Measurements from ENCODE around the gene TRIM31.
"Not testable (repeated sequence)": the region's sequence is repeated elsewhere in the genome, so short reads cannot be mapped to it uniquely, and the experiment has no call there.

The TRIM31 gene

GRCh38 chr6:30149234-30149633 is 36.3 kb upstream of the TRIM31 start:
- DNase-seq (ENCODE audit: low spot score), result no peak

- no peak for DNase-seq (ENCODE audit: low spot score)
Observed at GRCh38 chr6:30147096-30147495, 34.2 kb upstream of the TRIM31 start.

- peak; percentile 32 for DNase-seq (ENCODE audit: low spot score)
Observed at GRCh38 chr6:30145818-30146217, 32.9 kb upstream of the TRIM31 start.

- no peak for DNase-seq (ENCODE audit: low spot score)
Observed at GRCh38 chr6:30144811-30145210, 31.9 kb upstream of the TRIM31 start.

DNA sequence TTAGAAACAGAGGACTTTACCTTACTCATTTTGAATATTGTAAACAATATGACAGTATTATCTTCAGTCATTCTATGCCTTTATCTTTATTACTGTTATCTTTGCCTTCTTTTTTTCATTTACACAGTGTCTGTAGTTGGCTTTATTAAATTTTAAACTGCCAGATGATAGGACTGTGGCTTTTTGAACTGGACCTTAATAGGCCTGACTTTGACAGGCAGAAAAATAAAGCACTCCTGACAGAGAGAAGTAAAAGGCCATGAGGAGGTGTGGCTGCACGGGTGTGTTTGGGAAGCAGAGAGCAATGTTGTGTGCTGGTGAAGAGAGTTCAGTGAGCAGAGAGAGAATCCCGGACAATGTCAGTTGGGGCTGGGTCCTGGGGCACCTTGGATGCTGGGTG is 30.9 kb upstream of the TRIM31 start:
- no peak for DNase-seq (ENCODE audit: low spot score)

- DNase-seq (ENCODE audit: low spot score), result no peak
Observed at GRCh38 chr6:30142665-30143064, 29.8 kb upstream of the TRIM31 start.

GRCh38 chr6:30140240-30140639 is 27.4 kb upstream of the TRIM31 start:
- DNase-seq (ENCODE audit: low spot score), result not testable (repeated sequence)

- no peak for DNase-seq (ENCODE audit: low spot score)
Observed at GRCh38 chr6:30136570-30137286, 23.8 kb upstream of the TRIM31 start.

DNA sequence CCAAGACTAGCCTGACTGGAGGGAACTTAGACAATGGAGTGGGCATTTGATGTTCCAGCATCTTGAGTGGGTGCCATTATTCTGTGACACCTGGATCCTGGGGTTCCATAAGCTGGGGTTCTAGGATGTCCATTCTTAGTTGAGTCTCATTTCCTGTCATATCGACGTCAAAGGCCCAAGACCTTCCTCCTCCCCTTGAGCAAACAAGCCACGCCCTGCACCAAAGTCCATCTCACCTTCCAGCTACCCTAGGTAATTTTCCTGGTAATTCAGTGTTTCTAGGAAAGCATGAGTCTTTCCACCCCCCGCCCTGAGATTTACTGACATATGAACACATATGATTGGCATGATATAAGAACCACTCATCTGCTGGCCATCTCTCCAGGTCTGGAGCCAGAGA is 22.9 kb upstream of the TRIM31 start, which contains the start of gene TRIM40:
TSS of gene TRIM40 (plus strand) at position 384 of the 400 bp plus-strand sequence. CDS start 897 bp downstream, outside the sequence.
- no peak for DNase-seq (ENCODE audit: low spot score)

DNA sequence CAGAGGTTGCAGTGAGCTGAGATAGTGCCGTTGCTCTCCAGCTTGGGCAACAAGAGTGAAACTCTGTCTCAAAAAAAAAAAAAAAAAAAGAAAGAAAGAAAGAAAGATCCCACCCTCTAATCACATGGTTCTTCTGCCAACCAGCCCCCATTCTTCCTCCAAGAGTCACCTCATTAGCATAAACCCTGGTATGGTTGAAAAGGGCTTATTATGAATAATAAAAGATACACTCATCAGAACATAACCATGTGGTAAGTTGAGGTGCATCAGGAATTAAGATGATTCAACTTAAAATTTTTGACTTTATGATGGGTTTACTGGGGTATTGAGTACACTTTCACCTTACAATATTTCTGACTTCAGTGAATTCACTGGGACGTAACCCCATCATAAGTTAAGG is 22.3 kb upstream of the TRIM31 start:
- DNase-seq (ENCODE audit: low spot score), result no peak

DNA sequence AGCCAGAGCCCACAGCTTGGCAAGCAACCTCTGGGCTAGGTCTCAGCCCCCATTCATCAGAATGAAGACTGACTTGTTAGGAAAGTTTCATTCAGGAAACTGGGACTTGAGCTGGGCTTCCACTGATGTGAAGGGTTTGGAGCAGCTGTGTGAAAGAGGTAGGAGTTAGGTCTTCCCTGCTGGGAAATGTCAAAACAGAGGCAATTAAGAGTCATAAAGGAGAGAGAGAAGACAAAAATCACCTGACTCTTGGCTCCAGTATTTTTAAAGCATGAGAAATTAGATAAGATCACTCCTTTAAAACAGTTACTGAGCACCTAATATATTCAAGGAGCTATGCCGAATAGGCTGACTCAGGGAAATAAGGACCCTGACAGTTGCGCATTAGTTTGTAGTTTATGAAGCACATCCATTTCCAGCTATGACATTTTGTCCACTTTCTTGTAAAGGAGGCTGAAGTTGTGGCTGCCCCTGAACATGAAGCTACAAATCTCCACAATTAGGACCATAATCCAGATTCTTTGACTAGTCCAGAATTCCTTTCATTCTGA is 19.1 kb upstream of the TRIM31 start:
- no peak for DNase-seq (ENCODE audit: low spot score)

DNA sequence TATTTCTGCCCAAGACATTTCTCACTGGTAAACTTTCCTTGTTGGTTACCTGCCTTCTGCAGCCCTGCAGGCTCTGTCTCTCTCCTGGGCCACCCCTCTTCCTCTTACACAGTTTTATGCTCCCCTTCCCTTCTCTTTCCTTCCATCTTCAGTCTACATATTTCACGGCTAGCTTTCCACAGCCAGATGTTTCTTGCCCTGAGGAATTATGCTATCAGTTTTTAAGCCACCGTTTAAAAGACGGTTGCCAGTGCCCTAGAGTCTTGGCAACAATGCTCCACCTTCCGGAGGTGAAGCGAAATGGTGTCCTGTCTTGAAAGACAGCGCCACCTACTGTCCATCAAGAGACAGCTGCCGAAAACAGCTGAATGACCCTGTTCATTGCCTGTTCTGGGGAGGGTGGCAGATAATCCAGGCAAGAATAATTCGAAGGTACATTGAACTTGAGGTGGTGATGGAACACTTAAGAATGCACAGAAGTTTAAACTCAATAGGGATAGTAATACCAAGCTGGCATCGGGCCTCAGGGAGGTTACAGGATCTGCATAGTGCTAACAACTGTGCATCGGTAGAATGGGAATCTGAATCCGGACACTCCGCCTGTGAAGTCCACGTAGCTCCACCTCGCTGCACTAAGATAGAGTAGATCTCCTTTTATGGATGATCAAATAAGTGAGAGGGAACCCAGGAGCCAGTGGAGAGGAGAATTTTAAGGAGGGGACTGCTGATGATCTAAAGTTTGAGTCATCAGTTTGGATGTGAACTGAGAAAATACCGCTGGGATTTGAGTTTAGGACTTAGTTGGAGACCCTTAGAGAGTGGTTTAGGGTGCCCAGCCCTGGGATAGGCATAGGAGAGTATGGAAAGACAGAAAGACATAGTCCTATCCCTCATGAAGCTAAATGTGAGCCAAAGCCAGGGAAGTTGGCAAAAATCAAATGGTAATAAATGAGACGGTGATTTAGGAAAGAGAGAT is 18.3 kb upstream of the TRIM31 start:
- peak; percentile 87 for DNase-seq (ENCODE audit: low spot score)

DNA sequence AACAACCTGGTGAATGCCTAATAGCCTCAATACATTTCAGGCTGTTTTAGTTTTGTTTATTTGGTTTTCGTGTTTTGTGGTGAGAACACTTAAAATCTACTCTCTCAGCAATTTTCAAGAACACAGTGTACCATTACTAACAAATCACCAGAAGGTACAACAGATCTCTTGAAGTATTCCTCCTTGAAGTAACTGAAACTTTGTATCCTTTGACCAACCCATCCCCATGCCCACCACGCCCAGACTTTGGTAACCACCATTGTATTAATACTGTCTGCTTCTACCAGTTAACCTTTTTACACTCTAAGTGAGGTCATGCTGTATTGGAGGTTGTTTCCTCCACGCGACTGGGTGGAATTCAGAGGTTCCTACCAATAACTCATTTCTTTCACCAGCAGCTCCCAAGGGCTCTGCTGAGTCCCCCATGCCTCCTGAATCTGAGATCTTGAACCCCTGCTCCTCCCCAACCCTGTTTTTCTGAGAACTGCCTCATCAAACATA is 17.3 kb upstream of the TRIM31 start:
- no peak for DNase-seq (ENCODE audit: low spot score)

DNA sequence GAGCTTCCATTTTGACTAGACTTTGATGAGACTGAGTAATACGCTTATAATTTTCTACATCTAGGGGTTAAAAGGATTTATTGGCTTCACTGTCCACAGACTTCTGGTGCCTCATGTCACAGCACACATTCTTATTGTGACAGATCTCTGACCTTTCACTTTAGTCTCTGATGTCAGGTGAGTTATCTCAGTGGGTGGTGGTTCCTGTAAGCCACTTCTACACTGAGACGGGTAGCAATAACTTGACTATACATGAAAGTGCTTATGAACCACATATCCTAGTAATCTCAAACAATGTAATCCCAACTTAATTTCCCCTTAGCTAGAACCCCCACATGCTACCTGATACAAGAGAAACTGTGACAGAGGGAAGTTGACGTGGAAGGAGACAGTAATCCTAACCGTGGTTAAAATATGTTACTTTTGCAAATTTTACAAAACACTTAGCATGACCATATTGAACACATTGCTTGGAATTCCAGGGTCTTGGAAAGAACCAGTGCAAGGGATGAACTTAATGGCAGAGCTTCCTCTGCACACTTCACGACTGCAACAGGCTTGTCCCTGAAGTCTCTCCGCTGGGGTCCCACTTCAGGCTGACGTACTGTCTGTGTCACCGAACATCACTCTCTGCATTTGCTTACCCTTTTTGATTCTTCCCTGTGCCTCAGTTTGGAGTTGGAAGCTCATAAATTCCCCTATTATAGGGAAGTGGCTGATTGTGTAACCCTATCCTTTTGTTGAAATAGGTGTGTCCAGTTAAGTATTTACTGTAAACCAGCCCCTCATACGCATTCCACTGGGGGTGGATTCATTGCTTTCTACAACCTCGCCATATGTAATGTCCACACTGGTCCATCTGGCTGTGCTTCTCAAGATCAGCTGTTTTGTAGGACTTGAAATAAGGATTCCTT is 16.6 kb upstream of the TRIM31 start:
- DNase-seq (ENCODE audit: low spot score), result no peak

DNA sequence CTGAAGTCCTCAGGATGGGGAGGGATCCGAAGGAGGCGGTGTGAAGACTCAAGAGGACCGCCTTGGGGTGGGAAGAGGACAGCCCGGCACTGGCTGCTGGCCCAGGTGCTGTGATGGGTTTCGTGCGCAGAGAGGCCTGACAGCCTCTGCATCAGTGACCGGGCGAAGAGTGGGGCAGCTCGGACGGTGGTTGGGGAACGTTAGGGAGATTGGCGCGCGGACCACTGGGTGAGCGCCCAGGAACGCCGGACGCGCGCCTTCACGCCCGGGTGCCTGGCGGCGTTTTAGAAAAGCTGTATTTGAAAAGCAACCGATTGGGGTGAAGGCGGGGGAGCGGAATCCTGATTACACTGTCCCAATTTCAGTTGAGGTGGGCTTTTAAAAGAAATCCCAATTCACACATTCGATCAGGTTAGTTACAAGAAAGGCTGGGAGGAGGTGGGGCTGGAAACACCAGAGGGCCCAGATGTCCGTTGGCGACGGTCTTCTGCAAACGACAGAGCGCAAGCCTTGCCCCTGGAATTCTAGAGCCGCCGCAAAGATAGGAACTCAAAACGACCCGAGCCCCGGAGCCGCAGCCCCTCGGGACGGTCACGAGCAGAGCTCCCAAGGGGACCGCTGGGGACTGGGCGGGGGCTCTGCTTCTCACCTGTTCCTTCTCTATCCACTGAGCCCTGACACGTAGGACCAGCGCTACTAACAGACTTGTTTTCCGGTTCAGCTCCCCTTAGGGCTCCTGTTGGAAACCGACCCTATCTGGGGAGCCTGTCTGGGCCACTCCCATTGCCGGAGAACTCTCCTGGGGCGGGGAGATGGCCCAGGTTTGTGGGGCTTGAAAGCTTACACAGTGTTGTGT is 14.6 kb upstream of the TRIM31 start:
- DNase-seq (ENCODE audit: low spot score), result peak; percentile 32

GRCh38 chr6:30122515-30122914 is 9.6 kb upstream of the TRIM31 start:
- DNase-seq (ENCODE audit: low spot score), result no peak

DNA sequence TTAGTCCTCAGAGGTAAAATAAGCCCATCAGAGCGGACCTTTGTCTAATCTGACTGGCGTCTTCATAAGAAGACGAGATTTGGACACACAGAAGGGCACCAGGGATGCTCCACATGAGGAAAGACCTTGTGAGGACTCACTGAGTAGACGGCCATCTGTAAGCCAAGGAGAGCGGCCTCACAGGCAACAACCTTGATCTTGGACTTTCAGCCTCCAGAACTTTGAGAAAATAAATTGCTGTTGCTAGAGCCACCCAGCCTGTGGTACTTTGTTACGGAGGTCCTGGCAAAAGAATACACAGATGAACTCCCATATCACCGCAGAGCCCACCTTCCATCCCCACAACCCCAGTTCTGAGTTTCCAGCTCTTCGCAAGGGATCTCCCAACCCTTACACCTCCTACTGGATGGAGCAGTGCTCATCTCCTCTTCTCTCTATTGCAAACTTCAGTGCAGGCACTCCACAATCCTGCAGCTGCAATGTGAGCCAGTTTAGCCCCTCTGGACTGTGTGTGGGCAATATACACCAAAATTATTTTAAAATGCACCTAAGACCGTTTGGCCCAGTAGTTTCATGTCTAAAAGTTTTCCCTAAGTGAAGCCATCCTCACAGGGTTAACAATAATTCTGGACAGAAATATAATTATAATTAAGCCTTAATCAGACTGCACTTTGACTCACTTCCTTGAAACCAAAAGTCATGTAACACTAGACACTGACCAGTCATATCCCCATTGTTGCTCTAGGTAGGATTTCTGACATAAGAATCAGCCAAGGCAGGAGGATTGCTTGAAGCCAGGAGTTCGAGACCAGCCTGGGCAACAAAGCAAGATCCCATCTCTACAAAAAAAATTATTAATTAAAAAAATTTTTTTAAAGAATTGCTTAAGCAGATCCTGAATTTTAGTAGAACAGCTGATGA is 8.8 kb upstream of the TRIM31 start:
- DNase-seq (ENCODE audit: low spot score), result no peak

- not testable (repeated sequence) for DNase-seq (ENCODE audit: low spot score)
Observed at GRCh38 chr6:30118691-30119090, 5.8 kb upstream of the TRIM31 start.

GRCh38 chr6:30116724-30117123 is 3.8 kb upstream of the TRIM31 start:
- DNase-seq (ENCODE audit: low spot score), result no peak

All from iPS-NIHi11 (cell line).